HEK293T (cell line): ENCODE results near the gene DNAH9.

Experiments used
- FOXK2 ChIP-seq: fragments of 450-650 bp; IDR thresholded peaks from 2 replicates; pipeline ENCODE4 v1.6.1; 2016; ENCODE audit warnings: mild to moderate bottlenecking
- TARDBP ChIP-seq: fragments of 450-650 bp; IDR thresholded peaks from 2 replicates; pipeline ENCODE4 v1.6.1; 2016

DNA sequence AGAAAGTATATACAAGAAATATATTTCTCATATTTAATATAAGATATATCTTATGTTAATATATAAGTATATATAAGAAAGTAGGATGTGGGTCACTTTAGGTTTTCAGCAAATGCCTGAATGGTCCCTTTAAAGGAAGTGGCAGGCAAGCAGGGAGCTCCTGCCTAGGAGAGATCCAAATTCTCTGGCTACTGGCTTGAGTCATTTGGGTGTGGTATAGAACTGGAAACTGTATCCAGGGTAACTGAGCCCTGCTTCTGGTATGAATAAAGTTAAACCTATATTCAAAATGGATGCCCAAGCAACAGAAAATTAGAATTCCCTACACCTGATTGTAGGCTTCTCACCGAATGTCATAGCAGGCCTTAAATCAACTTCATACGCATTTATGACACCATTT, 254.6 kb downstream of the DNAH9 start:
- no peak for TF ChIP-seq TARDBP
- no peak for TF ChIP-seq FOXK2
